ENCODE results near the gene DBT. TPM values are rescaled to one million over a fixed set of nuclear protein-coding genes. Genes with fewer than 3 reads are reported as not detected.

The DBT gene
- total and polyA plus RNA-seq, 2 of the 13 experiments (the other 11 are each of a cell fraction or from before 2014, with no cell fraction given): 3.3 to 10.2 TPM

DNA sequence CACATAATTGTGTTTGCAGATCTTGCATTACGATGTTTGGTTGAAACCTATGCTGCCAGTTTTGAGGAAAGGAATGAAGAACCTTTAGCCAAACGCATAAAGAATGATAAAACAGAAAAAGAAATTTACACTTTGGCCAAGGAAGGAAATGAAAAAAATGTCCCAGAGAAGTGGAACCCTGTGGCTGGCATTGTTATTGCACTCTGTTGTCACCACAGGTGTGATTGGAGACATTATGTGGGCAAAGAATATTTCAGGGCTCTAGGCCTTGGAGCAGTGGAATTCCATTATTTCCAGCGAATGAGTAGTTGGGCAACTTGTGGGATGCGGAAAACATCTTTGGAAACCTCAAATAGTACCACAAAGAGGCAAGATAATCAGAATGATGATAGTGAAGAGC is 101.8 kb downstream of the DBT start:
- H3K27me3 ChIP-seq (ENCODE audit: control insufficient read depth in 1 of 2, insufficient read depth in 2 of 2, low read length in 2 of 2): no peaks in the 10 kb centered on the region
- H3K9me3 ChIP-seq (ENCODE audit: low read length): no peaks in the 10 kb centered on the region
- H3K4me3 ChIP-seq (replicated peaks in 1 of 3; ENCODE audit: insufficient read depth in 1 of 3, low read depth in 2 of 3, low read length in 3 of 3): no peak overlapping the region
- intact Hi-C loops (cut with micrococcal nuclease; ENCODE audit: unreplicated experiment): no loop called here
- peaks cover 4 to 26% of the 10 kb centered on the region in 2 experiments for H3K36me3 ChIP-seq (replicated peaks in 1 of 2; ENCODE audit: control insufficient read depth in 1 of 2, insufficient read depth in 2 of 2, low read length in 2 of 2)
- no TSS peak for BruUV-seq (replicated peaks)
- no peak for FAIRE-seq
- H3K4me2 ChIP-seq (ENCODE audit: low read depth, low read length): no peak overlapping the region
- H3K27ac ChIP-seq (ENCODE audit: extremely low read length, insufficient read depth, low read length): no peak overlapping the region
- TF ChIP-seq GABPB1 (CRISPR knock-in tag; IDR thresholded peaks at IDR 0.05) (no peak), ZNF629 (CRISPR knock-in tag; conservative IDR thresholded peaks at IDR 0.05) (no peak), ZNF749 (CRISPR knock-in tag; IDR thresholded peaks at IDR 0.05; ENCODE audit: borderline replicate concordance) (no peak), POGK (CRISPR knock-in tag; conservative IDR thresholded peaks at IDR 0.05) (no peak), ZC3H13 (CRISPR knock-in tag; IDR thresholded peaks at IDR 0.05) (no peak), ZNF772 (CRISPR knock-in tag; IDR thresholded peaks at IDR 0.05) (no peak), SATB2 (CRISPR knock-in tag; IDR thresholded peaks at IDR 0.05) (no peak), ZNF543 (CRISPR knock-in tag; IDR thresholded peaks at IDR 0.05) (no peak), PRMT3 (CRISPR knock-in tag; IDR thresholded peaks at IDR 0.05; ENCODE audit: borderline replicate concordance, low read depth) (no peak), HMGXB3 (CRISPR knock-in tag; IDR thresholded peaks at IDR 0.05; ENCODE audit: borderline replicate concordance) (no peak), WIZ (CRISPR knock-in tag; IDR thresholded peaks at IDR 0.05) (no peak), ZNF614 (CRISPR knock-in tag; IDR thresholded peaks at IDR 0.05; ENCODE audit: borderline replicate concordance) (no peak), RELA (CRISPR knock-in tag; IDR thresholded peaks at IDR 0.05) (no peak), MAZ (IDR thresholded peaks at IDR 0.05; ENCODE audit: borderline replicate concordance, low read depth, low read length) (no peak), MAZ (CRISPR knock-in tag; IDR thresholded peaks at IDR 0.05; ENCODE audit: low read depth) (no peak)
- TF ChIP-seq, protein P1, sequence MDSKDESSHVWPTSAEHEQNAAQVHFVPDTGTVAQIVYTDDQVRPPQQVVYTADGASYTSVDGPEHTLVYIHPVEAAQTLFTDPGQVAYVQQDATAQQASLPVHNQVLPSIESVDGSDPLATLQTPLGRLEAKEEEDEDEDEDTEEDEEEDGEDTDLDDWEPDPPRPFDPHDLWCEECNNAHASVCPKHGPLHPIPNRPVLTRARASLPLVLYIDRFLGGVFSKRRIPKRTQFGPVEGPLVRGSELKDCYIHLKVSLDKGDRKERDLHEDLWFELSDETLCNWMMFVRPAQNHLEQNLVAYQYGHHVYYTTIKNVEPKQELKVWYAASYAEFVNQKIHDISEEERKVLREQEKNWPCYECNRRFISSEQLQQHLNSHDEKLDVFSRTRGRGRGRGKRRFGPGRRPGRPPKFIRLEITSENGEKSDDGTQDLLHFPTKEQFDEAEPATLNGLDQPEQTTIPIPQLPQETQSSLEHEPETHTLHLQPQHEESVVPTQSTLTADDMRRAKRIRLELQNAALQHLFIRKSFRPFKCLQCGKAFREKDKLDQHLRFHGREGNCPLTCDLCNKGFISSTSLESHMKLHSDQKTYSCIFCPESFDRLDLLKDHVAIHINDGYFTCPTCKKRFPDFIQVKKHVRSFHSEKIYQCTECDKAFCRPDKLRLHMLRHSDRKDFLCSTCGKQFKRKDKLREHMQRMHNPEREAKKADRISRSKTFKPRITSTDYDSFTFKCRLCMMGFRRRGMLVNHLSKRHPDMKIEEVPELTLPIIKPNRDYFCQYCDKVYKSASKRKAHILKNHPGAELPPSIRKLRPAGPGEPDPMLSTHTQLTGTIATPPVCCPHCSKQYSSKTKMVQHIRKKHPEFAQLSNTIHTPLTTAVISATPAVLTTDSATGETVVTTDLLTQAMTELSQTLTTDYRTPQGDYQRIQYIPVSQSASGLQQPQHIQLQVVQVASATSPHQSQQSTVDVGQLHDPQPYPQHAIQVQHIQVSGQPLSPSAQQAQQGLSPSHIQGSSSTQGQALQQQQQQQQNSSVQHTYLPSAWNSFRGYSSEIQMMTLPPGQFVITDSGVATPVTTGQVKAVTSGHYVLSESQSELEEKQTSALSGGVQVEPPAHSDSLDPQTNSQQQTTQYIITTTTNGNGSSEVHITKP (CRISPR knock-in tag; IDR thresholded peaks at IDR 0.05; ENCODE audit: low read depth): no peak
- ChIA-PET POLR2A (no interaction called here), CTCF (ENCODE audit: low intra/inter-chr PET ratio, low total read pairs) (no interaction called here)
- no peaks in the 10 kb centered on the region for H3K79me2 ChIP-seq (ENCODE audit: insufficient read depth, low read length)
- DNase-seq (ENCODE audit: low spot score): no peak
- no peak overlapping the region for H2AFZ ChIP-seq (ENCODE audit: low read length)
- H4K20me1 ChIP-seq (ENCODE audit: insufficient read depth, low read length): no peaks in the 10 kb centered on the region
- no peak for ATAC-seq
- in situ Hi-C loops (cut with HindIII; ENCODE audit: extremely low pct_ligation_motif_present, low pct_unique_long_range_greater_than_20kb): no loop called here
- no peaks in the 10 kb centered on the region for H3K4me1 ChIP-seq (ENCODE audit: insufficient read depth, low read length)
- H3K9ac ChIP-seq (ENCODE audit: insufficient read depth, low read depth, low read length): no peak overlapping the region
- WGBS (ENCODE audit: low lambda C conversion rate): 98% methylated on average over 4 of the region's 4 CpGs
